Spleen (tissue), 11 donors: ENCODE data around the gene TMEM272. TPM values are rescaled to one million over a fixed set of nuclear protein-coding genes. Genes with fewer than 3 reads are reported as not detected.

Source experiments
- DNase-seq: peaks from one replicate; pipeline ENCODE4 v3.0.0-alpha.2; 2020
- H3K27ac ChIP-seq, 8 donors: fragments of 200-600 bp; sonication (generic) in 7 of 8; 1 replicate in 4 of 8; 2 replicates in 4 of 8; pipeline versions ENCODE4 v1.5.0 to v1.8.0; 2016 to 2021; ENCODE audit warnings: inconsistent platforms in 4 of 8, mild to moderate bottlenecking in 4 of 8, moderate library complexity in 1 of 8
- H3K27me3 ChIP-seq, 7 donors: fragments of 200-600 bp; sonication (generic) in 6 of 7; replicated peaks in 1 of 7; 1 replicate in 4 of 7; 2 replicates in 3 of 7; pipeline versions ENCODE4 v1.5.0 to v1.8.0; 2016 to 2021; ENCODE audit warnings: inconsistent platforms in 3 of 7, mild to moderate bottlenecking in 1 of 7
- H3K36me3 ChIP-seq, 6 donors: fragments of 200-600 bp; sonication (generic) in 5 of 6; 1 replicate in 4 of 6; 2 replicates in 2 of 6; pipeline versions ENCODE4 v1.5.0 to v1.8.0; 2016 to 2021; ENCODE audit warnings: inconsistent platforms in 2 of 6
- H3K4me1 ChIP-seq, 6 donors: fragments of 200-600 bp; sonication (generic) in 5 of 6; 1 replicate in 3 of 6; 2 replicates in 3 of 6; pipeline versions ENCODE4 v1.5.0 to v1.8.0; 2016 to 2021; ENCODE audit warnings: inconsistent platforms in 3 of 6
- H3K4me3 ChIP-seq, 8 donors: fragments of 200-600 bp; sonication (generic) in 7 of 8; 1 replicate in 4 of 8; 2 replicates in 4 of 8; pipeline versions ENCODE4 v1.5.0 to v1.8.0; 2016 to 2021; ENCODE audit warnings: inconsistent platforms in 4 of 8, mild to moderate bottlenecking in 4 of 8, moderate library complexity in 2 of 8
- H3K9me3 ChIP-seq, 8 donors: fragments of 200-600 bp; sonication (generic) in 7 of 8; 1 replicate in 4 of 8; 2 replicates in 4 of 8; pipeline versions ENCODE4 v1.5.0 to v1.8.0; 2016 to 2021; ENCODE audit warnings: inconsistent platforms in 4 of 8
- CTCF ChIP-seq, 11 experiments: fragments of 200-600 bp in 7 of 11; fragments of 450-650 bp in 4 of 11; sonication (generic) in 4 of 11; IDR thresholded peaks in 8 of 11; conservative IDR thresholded peaks in 3 of 11; 1 replicate in 7 of 11; 2 replicates in 4 of 11; pipeline versions ENCODE4 v1.4.0 to v1.8.0; 2016 to 2021; ENCODE audit warnings: antibody characterized with exemption in 11 of 11, inconsistent platforms in 4 of 11, mild to moderate bottlenecking in 1 of 11
- POLR2A ChIP-seq, 3 donors: fragments of 450-650 bp; IDR thresholded peaks; one replicate each; pipeline ENCODE4 v1.5.1; 2017; ENCODE audit warnings: antibody characterized with exemption in 3 of 3, mild to moderate bottlenecking in 1 of 3
- POLR2AphosphoS5 ChIP-seq, 3 donors: sonication (generic); formaldehyde crosslinking; IDR thresholded peaks; one replicate each; pipeline ENCODE4 v1.5.1; 2017; ENCODE audit warnings: antibody characterized with exemption in 3 of 3
- WGBS, 5 donors: extraction: QIAGEN DNeasy Blood & Tissue Kit in 3 of 5; methylation state at CpG; one replicate each; pipeline versions ENCODE4 v1.1.5 to v1.1.7; 2013 to 2018; 5-methylcytosine and 5-hydroxymethylcytosine counted together
- intact Hi-C: fragments of 100-400 bp; cut with DNase I; formaldehyde crosslinking; loops from one replicate; pipeline ENCODE4 v1.15.0; 2023; ENCODE audit warnings: low total_unique reads
- polyA plus RNA-seq, 3 donors: library from polyadenylated mRNA; stranded (reverse); fragments of 200-250 nt; gene quantifications; one replicate each; pipeline ENCODE4 v1.2.1, GENCODE V29; 2013
- total RNA-seq, 7 donors: library from RNA; depleted of rRNA in 3 of 7; stranded (reverse); fragments of >200 nt in 3 of 7; fragmentation: NEBNext Ultra II Directional in 4 of 7; extraction: Animal tissue kit (Norgen Biotek cat#: 25700) in 4 of 7; gene quantifications; one replicate each; pipeline versions ENCODE4 v1.1.0 to v1.2.1, GENCODE V29; 2016 to 2021
- donor health status: healthy with polysubstance abuse.
- donor health status: DM: no; HTN: no; CAD: no; lungs with moderate emphysema.
- donor health status: DM: no; HTN: no; CAD: no.
- donor health status: Bipolar disorder and iron deficiency.
- donor health status: healthy.
- donor health status: DM: no; HTN: no; CAD: no.
- donor health status: DM: yes; HTN: yes; CAD: no.

Gene TMEM272
- total and polyA plus RNA-seq, 10 donors, result 0.03 to 3.3 (median 1.1) TPM

GRCh38 chr13:51848674-51849073 lies 3.7 kb upstream of the TMEM272 start:
- TF ChIP-seq POLR2A (IDR thresholded peaks at IDR 0.05) (no peak), CTCF (IDR thresholded peaks at IDR 0.05 in 8 of 11, conservative IDR thresholded peaks at IDR 0.05 in 3 of 11) (no peak), POLR2AphosphoS5 (IDR thresholded peaks at IDR 0.05) (no peak)
- H3K27me3 ChIP-seq, result peaks cover 0 to 25% (median 0%) of the 10 kb centered on the region in 7 donors
- intact Hi-C loops, result loop anchor here (10.0 kb wide), 1 partner anchor 276 kb away; the partner anchor contains the start of gene NEK5
- WGBS, 5 donors, result 61 to 87% (median 73%) methylated on average over 4 of the region's 4 CpGs
- no peak overlapping the region for H3K4me3 ChIP-seq
- no peak overlapping the region for H3K27ac ChIP-seq
- H3K4me1 ChIP-seq, result peaks cover 0 to 15% (median 6%) of the 10 kb centered on the region in 6 donors
- no peaks in the 10 kb centered on the region for H3K9me3 ChIP-seq
- H3K36me3 ChIP-seq, result no peaks in the 10 kb centered on the region
- no peak for DNase-seq

DNA sequence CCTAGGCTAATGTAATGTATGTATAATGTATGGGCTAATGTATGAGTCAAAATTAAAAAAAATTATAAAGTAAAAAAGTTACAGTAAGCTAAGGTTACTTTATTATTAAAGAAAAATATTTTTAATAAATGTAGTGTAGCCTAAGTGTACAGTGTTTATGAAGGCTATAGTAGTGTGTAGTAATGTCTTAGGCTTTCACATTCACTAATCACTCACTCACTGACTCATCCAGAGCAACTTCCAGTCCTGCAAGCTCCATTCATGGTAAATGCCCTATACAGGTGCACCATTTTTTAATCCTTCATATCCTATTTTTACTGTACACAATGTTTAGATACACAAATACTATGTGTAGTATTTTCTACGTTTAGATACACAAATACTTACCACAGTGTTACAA lies 1.8 kb upstream of the TMEM272 start:
- no peak overlapping the region for H3K4me3 ChIP-seq
- no peak overlapping the region for H3K27ac ChIP-seq
- H3K36me3 ChIP-seq, result no peaks in the 10 kb centered on the region
- no peaks in the 10 kb centered on the region for H3K9me3 ChIP-seq
- no peak for DNase-seq
- peaks cover 0 to 15% (median 6%) of the 10 kb centered on the region in 6 donors for H3K4me1 ChIP-seq
- WGBS, 5 donors, result 78 to 86% (median 81%) methylated on average over 1 of the region's 1 CpG
- H3K27me3 ChIP-seq, result peaks cover 0 to 12% (median 0%) of the 10 kb centered on the region in 7 donors
- intact Hi-C loops, result loop anchor here (10.0 kb wide), 1 partner anchor 278 kb away; the partner anchor contains the start of gene NEK5
- TF ChIP-seq CTCF (IDR thresholded peaks at IDR 0.05 in 8 of 11, conservative IDR thresholded peaks at IDR 0.05 in 3 of 11), result no peak
- no peak for TF ChIP-seq POLR2AphosphoS5 (IDR thresholded peaks at IDR 0.05)
- no peak for TF ChIP-seq POLR2A (IDR thresholded peaks at IDR 0.05)

DNA sequence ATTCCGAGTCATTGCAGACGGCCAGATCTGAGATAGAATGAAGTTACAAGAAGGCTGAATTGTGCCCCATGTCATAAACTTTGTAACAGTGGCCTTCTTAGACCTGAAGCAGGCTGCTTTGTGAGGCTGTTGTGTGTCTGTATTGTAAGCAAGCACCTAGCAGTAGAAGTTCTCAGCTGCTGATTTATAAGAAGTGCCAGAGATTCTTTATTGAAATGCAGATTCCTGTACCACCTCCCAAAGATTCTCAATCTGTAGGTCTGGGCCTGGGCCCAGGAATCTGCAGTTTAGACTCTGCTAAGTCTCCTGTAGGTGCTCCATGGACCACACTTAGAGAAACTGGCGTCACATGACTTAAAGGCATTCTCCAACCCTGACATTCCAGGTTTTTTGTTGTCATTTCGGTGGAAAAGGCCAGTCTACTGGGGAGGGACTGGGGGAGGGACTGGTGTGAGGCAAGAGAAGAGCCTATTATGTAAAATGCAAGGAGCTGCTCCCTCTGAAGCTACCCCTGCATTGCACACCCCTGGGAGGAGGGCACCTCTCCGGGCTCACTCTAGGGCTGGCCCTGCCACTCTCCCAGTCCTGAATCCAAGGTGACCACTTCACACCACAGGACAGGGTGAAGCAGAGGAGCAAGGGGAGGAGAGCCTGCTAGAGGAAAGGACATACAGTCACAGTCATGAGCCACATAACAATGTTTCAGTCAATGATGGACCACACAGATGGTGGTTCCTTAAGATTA lies 769 bp upstream of the TMEM272 start:
- Histone ChIP-seq H3K27ac (no peak overlapping the region), H3K4me1 (peaks cover 0 to 15% (median 6%) of the 10 kb centered on the region in 6 donors), H3K4me3 (peak overlapping the region in 1 of 8 donors; percentile 46), H3K9me3 (no peaks in the 10 kb centered on the region), H3K27me3 (peaks cover 0 to 12% (median 0%) of the 10 kb centered on the region in 7 donors), H3K36me3 (no peaks in the 10 kb centered on the region)
- 51 to 87% (median 81%) methylated on average over 4 to 5 of the region's 5 CpGs for WGBS, 5 donors
- intact Hi-C loops, result loop anchor here (10.0 kb wide), 1 partner anchor 279 kb away; the partner anchor contains the start of gene NEK5
- TF ChIP-seq POLR2A (IDR thresholded peaks at IDR 0.05), result no peak
- no peak for TF ChIP-seq CTCF (IDR thresholded peaks at IDR 0.05 in 8 of 11, conservative IDR thresholded peaks at IDR 0.05 in 3 of 11)
- no peak for TF ChIP-seq POLR2AphosphoS5 (IDR thresholded peaks at IDR 0.05)
- no peak for DNase-seq

- no peak for TF ChIP-seq CTCF (IDR thresholded peaks at IDR 0.05 in 8 of 11, conservative IDR thresholded peaks at IDR 0.05 in 3 of 11)
- no peak for TF ChIP-seq POLR2A (IDR thresholded peaks at IDR 0.05)
- no peak for TF ChIP-seq POLR2AphosphoS5 (IDR thresholded peaks at IDR 0.05)
- WGBS, 5 donors, result 69 to 78% (median 74%) methylated on average over 3 of the region's 3 CpGs
- H3K27ac ChIP-seq, result no peak overlapping the region
- intact Hi-C loops, result loop anchor here (10.0 kb wide), 1 partner anchor 281 kb away; the partner anchor contains the start of gene NEK5
- H3K4me1 ChIP-seq, result peaks cover 0 to 14% (median 6%) of the 10 kb centered on the region in 6 donors
- peaks cover 0 to 12% (median 0%) of the 10 kb centered on the region in 7 donors for H3K27me3 ChIP-seq
- H3K36me3 ChIP-seq, result no peaks in the 10 kb centered on the region
- DNase-seq, result no peak
- H3K4me3 ChIP-seq, result no peak overlapping the region
- H3K9me3 ChIP-seq, result no peaks in the 10 kb centered on the region
These were observed 1.4 kb downstream of the TMEM272 start for GRCh38 chr13:51843529-51843928.
